ENCODE results near the gene SLC25A12.

The SLC25A12 gene

DNA sequence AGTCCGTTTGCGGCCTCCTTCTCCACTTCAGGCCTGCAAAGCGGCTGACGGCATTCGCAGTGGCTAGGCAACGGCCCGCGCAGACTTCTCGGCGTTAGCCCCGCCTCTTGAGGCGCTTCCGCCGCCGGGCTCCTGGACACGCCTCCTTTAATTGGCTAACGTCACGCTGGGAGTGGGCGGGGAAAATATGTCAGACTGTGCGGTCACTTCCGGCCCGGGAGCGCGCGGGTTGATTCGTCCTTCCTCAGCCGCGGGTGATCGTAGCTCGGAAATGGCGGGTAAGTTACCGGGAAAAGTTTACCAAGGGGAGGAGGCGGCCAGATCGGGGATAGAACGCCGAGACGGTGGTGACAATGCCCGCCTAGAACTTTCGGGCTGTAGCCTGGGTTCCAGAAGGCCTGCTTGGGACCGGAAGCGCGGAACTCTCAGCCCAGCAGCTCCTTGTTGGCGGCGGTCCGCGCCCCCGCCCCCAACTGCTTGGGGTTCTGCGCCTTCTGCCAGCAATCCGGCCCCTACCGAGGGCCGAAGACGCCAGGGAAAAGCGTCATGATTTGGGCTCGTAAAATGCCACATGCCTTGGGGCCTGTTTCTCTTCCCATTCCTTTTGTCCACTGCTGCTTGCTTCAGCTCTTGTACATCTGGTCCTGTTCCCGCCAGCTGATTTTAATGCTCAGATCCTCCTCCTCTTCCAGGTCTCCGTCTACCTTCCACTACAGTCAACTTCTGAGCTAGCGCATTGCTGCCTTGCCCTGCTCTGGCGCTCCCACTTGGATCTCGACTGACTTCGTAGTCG is 28.4 kb upstream of the SLC25A12 start, which contains the start of gene HAT1:
Gene HAT1, plus strand, starts transcription at position 232 of the 793 bp plus-strand sequence. Its CDS starts 40 bp downstream, at position 272.
- no peaks in the 10 kb centered on the region for H3K27me3 ChIP-seq (ENCODE audit: insufficient read depth, insufficient read length)

DNA sequence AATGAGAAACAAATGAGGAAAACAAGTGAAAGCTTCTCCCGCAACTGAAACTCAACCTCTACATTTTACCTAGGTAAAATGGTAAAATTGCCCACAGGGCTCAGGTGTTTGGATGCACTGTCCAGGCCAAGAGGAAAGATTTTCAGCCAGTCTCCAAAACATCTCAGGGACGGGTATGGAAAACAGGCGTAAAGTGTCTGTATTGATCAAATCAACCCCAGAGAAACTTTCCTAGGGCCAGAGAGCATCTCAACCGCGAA is 27.9 kb upstream of the SLC25A12 start:
- H3K4me3 ChIP-seq (ENCODE audit: insufficient read length, low read depth): peak overlapping the region; percentile 94
- H3K9me3 ChIP-seq (ENCODE audit: insufficient read depth, low read length): no peaks in the 10 kb centered on the region
- H3K9ac ChIP-seq (ENCODE audit: insufficient read length, low read depth): peak overlapping the region; percentile 94
- no peaks in the 10 kb centered on the region for H3K4me1 ChIP-seq (ENCODE audit: insufficient read depth, insufficient read length)
- TF ChIP-seq SUZ12 (IDR thresholded peaks at IDR 0.05; ENCODE audit: extremely low read depth, insufficient read depth, insufficient read length) (no peak), ZNF274 (IDR thresholded peaks at IDR 0.05; ENCODE audit: low read depth, low read length) (no peak), YY1 (IDR thresholded peaks at IDR 0.05; ENCODE audit: insufficient read depth, insufficient read length) (no peak)
- peaks cover 31% of the 10 kb centered on the region for H3K36me3 ChIP-seq (ENCODE audit: insufficient read depth, insufficient read length, low read length)
- H3K27me3 ChIP-seq (ENCODE audit: insufficient read depth, insufficient read length): no peaks in the 10 kb centered on the region
- no peak for DNase-seq (ENCODE audit: low read depth, low spot score)

More for the DNA sequence above, 28.4 kb upstream of the SLC25A12 start, which contains the start of gene HAT1:
- Histone ChIP-seq H3K9ac (ENCODE audit: insufficient read length, low read depth) (peak within 1 kb of the TSS; percentile 94), H3K4me1 (ENCODE audit: insufficient read depth, insufficient read length) (no peaks in the 10 kb centered on the region), H3K9me3 (ENCODE audit: insufficient read depth, low read length) (no peaks in the 10 kb centered on the region), H3K4me3 (ENCODE audit: insufficient read length, low read depth) (peak within 1 kb of the TSS; percentile 94), H3K36me3 (ENCODE audit: insufficient read depth, insufficient read length, low read length) (peaks cover 36% of the 10 kb centered on the region)
- peak; percentile 99 for DNase-seq (ENCODE audit: low read depth, low spot score)
- TF ChIP-seq YY1 (IDR thresholded peaks at IDR 0.05; ENCODE audit: insufficient read depth, insufficient read length) (no peak), ZNF274 (IDR thresholded peaks at IDR 0.05; ENCODE audit: low read depth, low read length) (no peak), SUZ12 (IDR thresholded peaks at IDR 0.05; ENCODE audit: extremely low read depth, insufficient read depth, insufficient read length) (no peak)

DNA sequence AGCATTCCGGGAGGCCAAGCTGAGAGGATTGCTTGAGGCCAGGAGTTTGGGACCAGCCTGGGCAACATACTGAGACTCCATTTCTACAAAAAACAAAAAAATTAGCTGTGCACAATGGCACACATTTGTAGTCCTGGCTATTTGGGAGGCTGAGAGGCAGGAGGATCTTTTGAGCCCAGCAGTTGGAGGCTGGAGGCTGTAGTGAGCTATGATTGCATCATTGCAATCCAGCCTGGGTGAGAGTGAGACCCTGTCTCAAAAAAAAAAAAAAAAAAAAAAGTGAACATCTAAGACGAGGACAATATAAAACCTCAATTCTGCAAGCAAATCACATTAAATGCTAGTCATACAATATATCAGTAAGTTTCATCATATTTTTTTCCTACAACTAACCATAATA is 25.4 kb upstream of the SLC25A12 start:
- Histone ChIP-seq H3K9me3 (ENCODE audit: insufficient read depth, low read length) (no peaks in the 10 kb centered on the region), H3K27me3 (ENCODE audit: insufficient read depth, insufficient read length) (no peaks in the 10 kb centered on the region), H3K9ac (ENCODE audit: insufficient read length, low read depth) (no peak overlapping the region), H3K4me1 (ENCODE audit: insufficient read depth, insufficient read length) (no peaks in the 10 kb centered on the region), H3K36me3 (ENCODE audit: insufficient read depth, insufficient read length, low read length) (peaks cover 11% of the 10 kb centered on the region), H3K4me3 (ENCODE audit: insufficient read length, low read depth) (no peak overlapping the region)
- TF ChIP-seq ZNF274 (IDR thresholded peaks at IDR 0.05; ENCODE audit: low read depth, low read length) (no peak), YY1 (IDR thresholded peaks at IDR 0.05; ENCODE audit: insufficient read depth, insufficient read length) (no peak), SUZ12 (IDR thresholded peaks at IDR 0.05; ENCODE audit: extremely low read depth, insufficient read depth, insufficient read length) (no peak)
- DNase-seq (ENCODE audit: low read depth, low spot score): no peak

DNA sequence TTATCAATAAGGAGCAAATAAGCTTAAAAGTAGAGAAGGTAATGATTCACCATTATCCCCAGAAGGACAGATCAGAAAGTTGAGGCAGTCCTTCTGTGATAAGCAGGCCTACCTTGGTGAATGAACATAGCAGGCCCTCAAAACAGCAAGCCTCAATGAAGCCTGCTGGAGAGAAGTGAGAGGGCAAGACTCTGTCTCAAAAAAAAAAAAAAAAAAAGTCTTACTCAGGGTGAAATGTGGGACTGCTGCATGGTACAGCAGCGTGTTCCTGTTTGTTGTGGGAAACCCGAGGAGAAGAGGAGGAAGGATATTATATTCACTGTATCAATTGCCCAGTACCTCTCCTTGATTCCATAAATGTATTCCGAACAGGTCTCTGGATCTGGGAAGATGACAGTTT is 19.5 kb upstream of the SLC25A12 start:
- Histone ChIP-seq H3K27me3 (ENCODE audit: insufficient read depth, insufficient read length) (no peaks in the 10 kb centered on the region), H3K4me3 (ENCODE audit: insufficient read length, low read depth) (no peak overlapping the region), H3K9ac (ENCODE audit: insufficient read length, low read depth) (no peak overlapping the region), H3K9me3 (ENCODE audit: insufficient read depth, low read length) (no peaks in the 10 kb centered on the region), H3K4me1 (ENCODE audit: insufficient read depth, insufficient read length) (no peaks in the 10 kb centered on the region), H3K36me3 (ENCODE audit: insufficient read depth, insufficient read length, low read length) (no peaks in the 10 kb centered on the region)
- TF ChIP-seq ZNF274 (IDR thresholded peaks at IDR 0.05; ENCODE audit: low read depth, low read length) (no peak), SUZ12 (IDR thresholded peaks at IDR 0.05; ENCODE audit: extremely low read depth, insufficient read depth, insufficient read length) (no peak), YY1 (IDR thresholded peaks at IDR 0.05; ENCODE audit: insufficient read depth, insufficient read length) (no peak)
- DNase-seq (ENCODE audit: low read depth, low spot score): no peak

DNA sequence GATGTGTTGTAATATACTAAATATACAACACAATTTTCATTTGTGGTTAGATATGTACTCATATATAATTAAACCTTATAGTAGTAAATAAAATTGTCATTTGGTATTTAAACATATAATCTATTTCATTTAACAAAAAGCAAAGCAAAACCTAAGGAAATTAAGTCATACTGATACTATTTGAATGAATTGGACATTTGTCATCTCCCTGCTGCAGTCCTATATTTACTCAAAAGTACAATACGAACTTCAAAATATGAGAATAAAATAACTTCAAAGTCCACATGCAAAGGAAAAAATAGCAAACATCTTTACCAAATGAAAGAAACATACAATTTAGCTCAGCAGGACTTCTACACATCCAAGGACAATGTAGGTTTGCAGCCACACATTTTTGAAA is 16.4 kb upstream of the SLC25A12 start:
- Histone ChIP-seq H3K36me3 (ENCODE audit: insufficient read depth, insufficient read length, low read length) (no peaks in the 10 kb centered on the region), H3K27me3 (ENCODE audit: insufficient read depth, insufficient read length) (no peaks in the 10 kb centered on the region), H3K4me1 (ENCODE audit: insufficient read depth, insufficient read length) (no peaks in the 10 kb centered on the region), H3K9me3 (ENCODE audit: insufficient read depth, low read length) (no peaks in the 10 kb centered on the region), H3K4me3 (ENCODE audit: insufficient read length, low read depth) (no peak overlapping the region), H3K9ac (ENCODE audit: insufficient read length, low read depth) (no peak overlapping the region)
- TF ChIP-seq ZNF274 (IDR thresholded peaks at IDR 0.05; ENCODE audit: low read depth, low read length) (no peak), SUZ12 (IDR thresholded peaks at IDR 0.05; ENCODE audit: extremely low read depth, insufficient read depth, insufficient read length) (no peak), YY1 (IDR thresholded peaks at IDR 0.05; ENCODE audit: insufficient read depth, insufficient read length) (no peak)
- DNase-seq (ENCODE audit: low read depth, low spot score): no peak

DNA sequence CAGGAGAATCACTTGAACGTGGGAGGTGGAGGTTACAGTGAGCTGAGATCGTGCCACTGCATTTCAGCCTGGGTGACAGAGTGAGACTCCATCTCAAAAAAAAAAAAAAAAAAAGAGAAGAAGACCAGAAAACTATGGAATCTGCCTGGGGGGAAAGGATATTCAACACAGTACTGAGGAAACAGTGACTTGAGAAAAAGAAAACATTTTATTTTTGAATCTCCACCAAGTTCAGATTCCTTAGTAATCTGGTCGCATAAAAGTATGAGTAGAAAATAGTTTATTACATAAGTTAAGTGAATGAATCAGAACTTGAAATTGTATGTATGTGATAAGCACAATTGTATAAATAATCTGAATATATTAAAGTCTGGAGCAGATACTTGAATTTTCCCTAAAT is 15.2 kb upstream of the SLC25A12 start:
- Histone ChIP-seq H3K36me3 (ENCODE audit: insufficient read depth, insufficient read length, low read length) (no peaks in the 10 kb centered on the region), H3K4me3 (ENCODE audit: insufficient read length, low read depth) (no peak overlapping the region)

DNA sequence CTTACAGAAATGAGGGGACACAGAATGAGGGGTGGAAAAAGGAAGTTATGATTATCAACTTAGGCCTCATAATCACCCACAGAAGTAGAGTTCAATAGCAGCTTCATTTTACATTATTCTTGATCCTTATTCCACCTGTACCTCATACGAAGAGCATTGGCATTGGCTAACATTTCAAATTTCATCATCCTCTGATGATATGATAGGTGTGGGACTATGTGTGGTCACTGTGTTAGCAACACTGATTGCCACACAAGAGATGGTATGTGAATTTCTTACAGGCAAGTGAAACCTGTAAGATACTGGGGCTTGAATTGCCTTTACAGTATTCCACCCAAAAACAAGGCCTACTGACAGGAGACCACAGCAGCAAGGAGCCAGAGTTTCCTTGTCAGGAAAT is 14.2 kb upstream of the SLC25A12 start:
- Histone ChIP-seq H3K9ac (ENCODE audit: insufficient read length, low read depth) (no peak overlapping the region), H3K36me3 (ENCODE audit: insufficient read depth, insufficient read length, low read length) (no peaks in the 10 kb centered on the region), H3K4me1 (ENCODE audit: insufficient read depth, insufficient read length) (no peaks in the 10 kb centered on the region), H3K4me3 (ENCODE audit: insufficient read length, low read depth) (no peak overlapping the region), H3K27me3 (ENCODE audit: insufficient read depth, insufficient read length) (no peaks in the 10 kb centered on the region), H3K9me3 (ENCODE audit: insufficient read depth, low read length) (no peaks in the 10 kb centered on the region)
- DNase-seq (ENCODE audit: low read depth, low spot score): no peak
- TF ChIP-seq YY1 (IDR thresholded peaks at IDR 0.05; ENCODE audit: insufficient read depth, insufficient read length): no peak
- TF ChIP-seq ZNF274 (IDR thresholded peaks at IDR 0.05; ENCODE audit: low read depth, low read length): no peak
- TF ChIP-seq SUZ12 (IDR thresholded peaks at IDR 0.05; ENCODE audit: extremely low read depth, insufficient read depth, insufficient read length): no peak

More for the DNA sequence above, 15.2 kb upstream of the SLC25A12 start:
- no peak overlapping the region for H3K9ac ChIP-seq (ENCODE audit: insufficient read length, low read depth)
- DNase-seq (ENCODE audit: low read depth, low spot score): no peak
- no peaks in the 10 kb centered on the region for H3K4me1 ChIP-seq (ENCODE audit: insufficient read depth, insufficient read length)
- no peaks in the 10 kb centered on the region for H3K27me3 ChIP-seq (ENCODE audit: insufficient read depth, insufficient read length)
- no peaks in the 10 kb centered on the region for H3K9me3 ChIP-seq (ENCODE audit: insufficient read depth, low read length)
- TF ChIP-seq ZNF274 (IDR thresholded peaks at IDR 0.05; ENCODE audit: low read depth, low read length) (no peak), YY1 (IDR thresholded peaks at IDR 0.05; ENCODE audit: insufficient read depth, insufficient read length) (no peak), SUZ12 (IDR thresholded peaks at IDR 0.05; ENCODE audit: extremely low read depth, insufficient read depth, insufficient read length) (no peak)
